Activated CD8-positive, alpha-beta memory T cell treated with anti-CD3 and anti-CD28 coated beads, Interleukin-2, amount 10 ng/mL, durations not matched to agents 7 days and 5 days (primary cell): Measurements from ENCODE around the gene ADCY9. TPM values are rescaled to one million over a fixed set of nuclear protein-coding genes. Genes with fewer than 3 reads are reported as not detected.
"Not testable (repeated sequence)": the region's sequence is repeated elsewhere in the genome, so short reads cannot be mapped to it uniquely, and the experiment has no call there.

Experiments
- ATAC-seq: fragments of 150-1000 bp; cut with Tn5 transposase; one replicate; pipeline ENCODE4 v1.10.0; 2021; ENCODE audit warnings: moderate library complexity
- CTCF ChIA-PET: fragments of 350-600 bp; sonication (Branson Sonifier 250); formaldehyde crosslinking; loops from one replicate; lab custom pipeline; 2021; ENCODE audit warnings: antibody characterized with exemption; lab: Charles Lee
- DNase-seq: peaks from one replicate; pipeline ENCODE4 v3.0.0-alpha.2; 2020
- H3K27ac Mint-ChIP-seq: one replicate; pipeline ENCODE4 v1.8.0; 2021; ENCODE audit warnings: mild to moderate bottlenecking, mixed read lengths
- H3K27me3 Mint-ChIP-seq: one replicate; pipeline ENCODE4 v1.8.0; 2021; ENCODE audit warnings: mixed read lengths
- H3K36me3 Mint-ChIP-seq: one replicate; pipeline ENCODE4 v1.8.0; 2021; ENCODE audit warnings: mild to moderate bottlenecking, mixed read lengths
- H3K4me1 Mint-ChIP-seq: one replicate; pipeline ENCODE4 v1.8.0; 2021; ENCODE audit warnings: mixed read lengths
- H3K4me3 Mint-ChIP-seq: one replicate; pipeline ENCODE4 v1.8.0; 2021; ENCODE audit warnings: mild to moderate bottlenecking, moderate library complexity, mixed read lengths
- H3K9me3 Mint-ChIP-seq: one replicate; pipeline ENCODE4 v1.8.0; 2022; ENCODE audit warnings: low read depth, mixed read lengths
- total RNA-seq, 2 experiments: library from RNA; stranded (reverse); gene quantifications; one replicate each; pipeline ENCODE4 v1.2.3, GENCODE V29; 2021

ADCY9 gene
- total RNA-seq, 2 experiments from 2014 or later: 8.6 to 11.0 TPM

DNA sequence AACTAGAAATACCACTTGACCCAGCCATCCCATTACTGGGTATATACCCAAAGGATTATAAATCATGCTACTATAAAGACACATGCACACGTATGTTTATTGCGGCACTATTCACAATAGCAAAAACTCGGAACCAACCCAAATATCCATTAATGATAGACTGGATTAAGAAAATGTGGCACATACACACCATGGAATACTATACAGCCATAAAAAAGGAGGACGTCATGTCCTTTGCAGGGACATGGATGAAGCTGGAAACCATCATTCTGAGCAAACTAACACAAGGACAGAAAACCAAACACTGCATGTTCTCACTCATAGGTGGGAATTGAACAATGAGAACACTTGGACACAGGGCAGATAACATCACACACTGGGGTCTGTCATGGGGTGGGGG is 174.1 kb downstream of the ADCY9 start:
- DNase-seq, H3K36me3 Mint-ChIP-seq, CTCF ChIA-PET, H3K27me3 Mint-ChIP-seq, ATAC-seq, H3K4me3 Mint-ChIP-seq, H3K4me1 Mint-ChIP-seq, H3K27ac Mint-ChIP-seq, H3K9me3 Mint-ChIP-seq: not testable (repeated sequence)

- Mint-ChIP-seq H3K4me3 (no peak overlapping the region), H3K4me1 (peaks cover 3% of the 10 kb centered on the region), H3K27ac (no peak overlapping the region), H3K27me3 (no peaks in the 10 kb centered on the region), H3K9me3 (no peaks in the 10 kb centered on the region), H3K36me3 (peaks cover 2% of the 10 kb centered on the region)
- ATAC-seq (peak; percentile 88), DNase-seq (peak; percentile 59)
- CTCF ChIA-PET: interaction anchor here (0.7 to 2.9 kb wide), 27 partner anchors 9 to 629 kb away, joined by 3 to 31 read pairs (median 4); no protein-coding TSS in a partner anchor
Observed at GRCh38 chr16:3938843-3939624, 177.2 kb downstream of the ADCY9 start.

GRCh38 chr16:3938471-3938842 is 177.8 kb downstream of the ADCY9 start:
- DNase-seq (no peak), ATAC-seq (no peak)
- no peak overlapping the region for H3K4me3 Mint-ChIP-seq
- H3K9me3 Mint-ChIP-seq: no peaks in the 10 kb centered on the region
- H3K4me1 Mint-ChIP-seq: peaks cover 3% of the 10 kb centered on the region
- H3K27me3 Mint-ChIP-seq: no peaks in the 10 kb centered on the region
- CTCF ChIA-PET: interaction anchor here (0.7 to 2.9 kb wide), 23 partner anchors 9 to 630 kb away, joined by 3 to 31 read pairs (median 4); no protein-coding TSS in a partner anchor
- H3K27ac Mint-ChIP-seq: no peak overlapping the region
- peaks cover 2% of the 10 kb centered on the region for H3K36me3 Mint-ChIP-seq

DNA sequence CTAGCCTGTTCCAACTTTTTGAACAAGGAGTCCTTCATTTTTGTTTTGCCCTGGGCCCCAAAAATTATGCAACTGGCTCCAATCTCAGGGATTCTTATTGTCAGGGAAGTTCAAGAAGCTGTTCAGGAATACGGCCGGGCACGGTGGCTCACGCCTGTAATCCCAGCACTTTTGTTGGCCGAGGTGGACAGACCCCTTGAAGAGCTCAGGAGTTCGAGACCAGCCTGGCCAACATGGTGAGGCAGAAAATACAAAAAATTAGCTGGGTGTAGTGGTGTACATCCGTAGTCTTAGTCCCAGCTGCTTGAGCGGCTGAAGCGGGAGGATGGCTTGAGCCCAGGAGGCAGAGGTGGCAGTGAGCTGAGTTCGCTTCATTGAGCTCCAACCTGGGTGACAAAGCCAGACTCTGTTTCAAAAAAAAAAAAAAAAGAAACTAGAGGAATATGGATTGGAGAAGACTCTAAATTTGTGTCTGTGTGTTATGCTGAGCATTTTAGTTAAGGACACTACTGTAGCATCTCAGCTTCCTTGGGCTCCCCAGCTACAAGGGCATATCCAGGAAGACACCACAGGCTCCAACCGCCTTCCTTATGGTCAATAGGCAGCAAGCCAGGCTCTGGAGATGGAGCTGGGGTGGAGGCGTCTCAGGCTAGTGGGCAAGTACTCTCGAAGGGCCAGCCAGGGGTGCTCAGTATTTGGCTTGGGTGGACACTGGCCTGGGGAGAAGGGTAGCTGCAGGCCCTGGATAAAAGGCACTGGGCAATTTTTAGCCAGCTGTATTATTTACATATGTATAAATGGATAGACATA is 179.0 kb downstream of the ADCY9 start:
- CTCF ChIA-PET: interaction anchor here (0.7 to 2.9 kb wide), 6 partner anchors 9 to 316 kb away, joined by 3 to 9 read pairs (median 4); no protein-coding TSS in a partner anchor
- Mint-ChIP-seq H3K4me3 (no peak overlapping the region), H3K4me1 (peaks cover 3% of the 10 kb centered on the region), H3K27ac (no peak overlapping the region), H3K27me3 (no peaks in the 10 kb centered on the region), H3K36me3 (peaks cover 2% of the 10 kb centered on the region), H3K9me3 (no peaks in the 10 kb centered on the region)
- no peak for DNase-seq
- no peak for ATAC-seq

GRCh38 chr16:3935921-3936320 is 180.3 kb downstream of the ADCY9 start:
- ATAC-seq (no peak), DNase-seq (no peak)
- peaks cover 3% of the 10 kb centered on the region for H3K4me1 Mint-ChIP-seq
- no peak overlapping the region for H3K27ac Mint-ChIP-seq
- no peaks in the 10 kb centered on the region for H3K27me3 Mint-ChIP-seq
- H3K9me3 Mint-ChIP-seq: no peaks in the 10 kb centered on the region
- no peaks in the 10 kb centered on the region for H3K36me3 Mint-ChIP-seq
- no peak overlapping the region for H3K4me3 Mint-ChIP-seq
- CTCF ChIA-PET: no interaction called here

DNA sequence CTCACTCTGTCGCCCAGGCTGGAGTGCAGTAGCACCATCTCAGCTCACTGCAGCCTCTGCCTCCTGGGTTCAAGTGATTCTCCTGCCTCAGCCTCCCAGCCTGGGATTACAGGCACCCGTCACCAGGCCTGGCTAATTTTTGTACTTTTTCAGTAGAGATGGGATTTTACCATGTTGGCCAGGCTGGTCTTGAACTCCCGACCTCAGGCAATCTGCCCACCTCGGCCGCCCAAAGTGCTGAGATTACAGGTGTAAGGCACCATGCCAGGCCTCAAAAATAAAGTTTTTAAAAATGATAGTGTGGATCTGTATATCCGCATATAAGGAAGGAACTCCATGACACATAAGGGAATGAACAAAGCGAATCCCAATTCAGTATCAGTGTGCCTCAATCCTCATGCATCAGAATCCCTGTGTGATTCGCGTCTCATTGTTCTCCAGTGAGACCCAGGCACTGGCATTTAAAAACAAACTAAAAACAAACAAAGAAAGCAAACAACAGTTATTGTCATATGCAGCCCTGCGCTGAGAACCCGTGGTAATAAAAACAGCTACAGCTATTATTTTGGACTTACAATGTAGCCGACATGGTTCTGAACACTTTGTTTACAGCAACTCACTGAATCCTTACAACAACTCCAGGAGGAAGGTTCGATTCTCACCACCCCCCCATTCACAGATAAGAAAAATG is 181.6 kb downstream of the ADCY9 start:
- Mint-ChIP-seq H3K27ac (no peak overlapping the region), H3K27me3 (peaks cover 5% of the 10 kb centered on the region), H3K4me1 (peaks cover 3% of the 10 kb centered on the region), H3K4me3 (no peak overlapping the region), H3K9me3 (no peaks in the 10 kb centered on the region), H3K36me3 (no peaks in the 10 kb centered on the region)
- CTCF ChIA-PET: interaction anchor here (0.6 to 0.7 kb wide), 2 partner anchors 93 to 185 kb away, joined by 3 read pairs; no protein-coding TSS in a partner anchor
- ATAC-seq (no peak), DNase-seq (no peak)

DNA sequence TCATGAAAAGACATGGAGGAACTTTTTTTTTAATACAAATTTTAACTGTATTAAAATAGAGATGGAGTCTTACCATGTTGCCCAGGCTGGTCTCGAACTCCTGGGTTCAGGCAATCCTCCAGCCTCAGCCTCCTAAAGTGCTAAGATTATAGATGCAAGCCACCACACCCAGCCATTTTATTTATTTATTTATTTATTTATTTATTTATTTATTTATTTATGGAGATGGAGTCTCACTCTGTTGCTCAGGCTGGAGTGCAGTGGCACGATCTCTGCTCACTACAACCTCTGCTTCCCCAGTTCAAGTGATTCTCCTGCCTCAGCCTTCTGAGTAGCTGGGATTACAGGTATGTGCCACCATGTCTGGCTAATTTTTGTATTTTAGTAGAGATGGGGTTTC is 189.1 kb downstream of the ADCY9 start:
- not testable (repeated sequence) for ATAC-seq, H3K4me3 Mint-ChIP-seq, H3K9me3 Mint-ChIP-seq, H3K4me1 Mint-ChIP-seq, H3K36me3 Mint-ChIP-seq, H3K27ac Mint-ChIP-seq, DNase-seq
- CTCF ChIA-PET: interaction anchor here (1.8 kb wide), 1 partner anchor 11 kb away, joined by 4 read pairs; no protein-coding TSS in a partner anchor
- peaks cover 18% of the 10 kb centered on the region for H3K27me3 Mint-ChIP-seq

DNA sequence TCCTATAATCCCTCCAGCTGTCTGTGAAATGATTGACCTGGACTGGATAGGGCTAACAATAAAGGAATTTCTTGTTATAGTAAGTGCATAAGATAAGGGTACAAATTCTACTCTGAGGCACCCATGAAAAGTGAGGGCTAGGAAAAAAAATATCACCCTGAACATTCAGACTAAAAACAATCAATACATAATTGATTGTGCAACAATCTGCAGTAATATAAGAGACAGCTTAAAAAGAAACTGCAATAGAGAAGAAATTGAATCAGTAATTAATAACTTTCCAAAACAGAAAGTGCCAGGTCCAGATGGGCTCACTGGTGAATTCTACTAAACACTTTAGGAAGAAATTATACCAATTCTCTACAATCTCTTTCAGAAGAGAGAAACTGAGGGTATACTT is 191.5 kb downstream of the ADCY9 start:
- Mint-ChIP-seq H3K4me1 (no peaks in the 10 kb centered on the region), H3K27ac (no peak overlapping the region), H3K27me3 (peaks cover 13% of the 10 kb centered on the region), H3K9me3 (no peaks in the 10 kb centered on the region), H3K36me3 (no peaks in the 10 kb centered on the region), H3K4me3 (no peak overlapping the region)
- no peak for DNase-seq
- ATAC-seq: no peak
- CTCF ChIA-PET: interaction anchor here (1.2 kb wide), 1 partner anchor 14 kb away, joined by 4 read pairs; no protein-coding TSS in a partner anchor

DNA sequence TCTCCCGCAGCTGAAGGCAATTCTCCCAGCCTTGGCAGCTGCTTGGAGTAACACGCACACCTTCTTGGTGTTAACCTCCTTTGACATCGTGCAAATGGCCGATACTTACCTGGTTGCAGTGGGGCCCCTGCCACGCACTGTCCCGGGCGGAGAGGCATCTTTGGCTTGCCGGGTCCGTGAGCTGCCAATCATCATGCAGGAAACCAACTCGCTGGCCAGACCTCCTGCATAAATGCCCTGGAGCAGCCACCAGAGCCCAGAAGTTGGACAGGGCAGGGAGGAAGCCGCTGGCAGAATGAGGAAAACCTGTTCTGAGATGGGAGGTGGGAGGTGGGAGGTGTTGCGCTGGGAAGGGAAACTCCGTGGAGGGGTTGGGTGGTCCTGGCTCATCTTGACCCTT is 194.0 kb downstream of the ADCY9 start:
- Mint-ChIP-seq H3K4me1 (no peaks in the 10 kb centered on the region), H3K27ac (no peak overlapping the region), H3K4me3 (no peak overlapping the region), H3K27me3 (peaks cover 11% of the 10 kb centered on the region), H3K36me3 (peaks cover 3% of the 10 kb centered on the region), H3K9me3 (peaks cover 4% of the 10 kb centered on the region)
- no peak for DNase-seq
- no peak for ATAC-seq
- CTCF ChIA-PET: no interaction called here

DNA sequence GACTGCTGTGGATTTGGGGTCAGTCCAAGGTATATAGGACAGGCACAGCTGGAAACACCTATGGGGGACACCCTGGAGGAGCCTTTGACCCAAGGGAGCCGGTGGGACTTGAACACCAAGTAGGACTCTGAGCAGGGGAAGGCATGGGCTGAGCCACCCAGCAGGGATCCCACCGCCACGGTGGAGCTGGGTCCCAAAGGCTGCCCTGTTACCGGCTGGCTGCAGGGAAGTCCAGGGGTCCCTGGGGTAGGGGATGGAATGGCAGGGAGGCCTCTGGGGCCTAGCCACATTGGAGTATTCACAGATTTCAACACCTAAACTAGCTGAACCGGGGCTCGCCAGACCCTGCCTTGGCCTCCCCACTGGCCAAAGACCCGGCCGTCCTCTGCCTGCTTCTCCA is 196.0 kb downstream of the ADCY9 start:
- H3K9me3 Mint-ChIP-seq: peaks cover 4% of the 10 kb centered on the region
- no peak for ATAC-seq
- CTCF ChIA-PET: interaction anchor here (2.5 kb wide), 1 partner anchor 19 kb away, joined by 8 read pairs; no protein-coding TSS in a partner anchor
- H3K4me3 Mint-ChIP-seq: no peak overlapping the region
- peaks cover 3% of the 10 kb centered on the region for H3K27me3 Mint-ChIP-seq
- no peaks in the 10 kb centered on the region for H3K4me1 Mint-ChIP-seq
- peaks cover 3% of the 10 kb centered on the region for H3K36me3 Mint-ChIP-seq
- H3K27ac Mint-ChIP-seq: no peak overlapping the region
- no peak for DNase-seq

DNA sequence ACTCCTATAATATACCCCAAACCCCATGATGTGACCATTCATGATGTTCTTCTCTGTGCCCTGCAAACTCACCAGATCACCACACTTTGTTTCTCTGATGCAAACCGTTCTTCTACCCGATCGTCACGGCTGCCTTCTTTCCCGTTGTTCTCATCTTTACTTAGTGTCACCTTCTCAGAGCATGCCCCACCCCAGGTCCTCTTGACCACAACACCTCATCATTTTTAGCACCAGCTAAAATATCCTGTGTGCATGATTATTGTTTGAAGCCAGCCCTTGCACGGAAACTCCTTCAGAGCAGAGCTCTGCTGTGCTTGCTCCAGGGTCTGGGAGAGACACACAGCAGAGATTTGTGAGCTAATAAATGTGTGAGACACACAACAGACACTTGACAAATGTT is 196.8 kb downstream of the ADCY9 start:
- ATAC-seq: no peak
- CTCF ChIA-PET: interaction anchor here (2.5 kb wide), 1 partner anchor 19 kb away, joined by 8 read pairs; no protein-coding TSS in a partner anchor
- Mint-ChIP-seq H3K4me3 (no peak overlapping the region), H3K4me1 (no peaks in the 10 kb centered on the region), H3K9me3 (peaks cover 4% of the 10 kb centered on the region), H3K36me3 (peaks cover 3% of the 10 kb centered on the region), H3K27ac (no peak overlapping the region), H3K27me3 (peaks cover 3% of the 10 kb centered on the region)
- no peak for DNase-seq

GRCh38 chr16:3915426-3916260 is 200.6 kb downstream of the ADCY9 start:
- H3K4me3 Mint-ChIP-seq: no peak overlapping the region
- ATAC-seq: no peak
- DNase-seq: no peak
- no peaks in the 10 kb centered on the region for H3K4me1 Mint-ChIP-seq
- no peaks in the 10 kb centered on the region for H3K27me3 Mint-ChIP-seq
- CTCF ChIA-PET: no interaction called here
- H3K9me3 Mint-ChIP-seq: peaks cover 4% of the 10 kb centered on the region
- peaks cover 3% of the 10 kb centered on the region for H3K36me3 Mint-ChIP-seq
- H3K27ac Mint-ChIP-seq: no peak overlapping the region
